ENCODE data around the gene HAO1.

- TF ChIP-seq, protein P1, sequence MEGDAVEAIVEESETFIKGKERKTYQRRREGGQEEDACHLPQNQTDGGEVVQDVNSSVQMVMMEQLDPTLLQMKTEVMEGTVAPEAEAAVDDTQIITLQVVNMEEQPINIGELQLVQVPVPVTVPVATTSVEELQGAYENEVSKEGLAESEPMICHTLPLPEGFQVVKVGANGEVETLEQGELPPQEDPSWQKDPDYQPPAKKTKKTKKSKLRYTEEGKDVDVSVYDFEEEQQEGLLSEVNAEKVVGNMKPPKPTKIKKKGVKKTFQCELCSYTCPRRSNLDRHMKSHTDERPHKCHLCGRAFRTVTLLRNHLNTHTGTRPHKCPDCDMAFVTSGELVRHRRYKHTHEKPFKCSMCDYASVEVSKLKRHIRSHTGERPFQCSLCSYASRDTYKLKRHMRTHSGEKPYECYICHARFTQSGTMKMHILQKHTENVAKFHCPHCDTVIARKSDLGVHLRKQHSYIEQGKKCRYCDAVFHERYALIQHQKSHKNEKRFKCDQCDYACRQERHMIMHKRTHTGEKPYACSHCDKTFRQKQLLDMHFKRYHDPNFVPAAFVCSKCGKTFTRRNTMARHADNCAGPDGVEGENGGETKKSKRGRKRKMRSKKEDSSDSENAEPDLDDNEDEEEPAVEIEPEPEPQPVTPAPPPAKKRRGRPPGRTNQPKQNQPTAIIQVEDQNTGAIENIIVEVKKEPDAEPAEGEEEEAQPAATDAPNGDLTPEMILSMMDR (conservative IDR thresholded peaks at IDR 0.05; ENCODE audit: low read length) = no peak
- TF ChIP-seq EZH2phosphoT487 (IDR thresholded peaks at IDR 0.05; ENCODE audit: borderline replicate concordance) = no peak
Observed at GRCh38 chr20:7866285-7866684, 74.0 kb downstream of the HAO1 start.

Data from Loucy (cell line).